NCI-H748 treated with DMSO at 0.1 percent for 48 hours (cell line): ENCODE measurements around the gene DPEP3.

Source experiments
- DNase-seq: peaks from one replicate; lab custom pipeline; 2025; lab: John Stamatoyannopoulos, UW

DPEP3 gene

GRCh38 chr16:67966549-67967182, 13.6 kb downstream of the DPEP3 start:
- no peak for DNase-seq

- DNase-seq, result no peak
Observed at GRCh38 chr16:67965668-67966548, 14.4 kb downstream of the DPEP3 start.

- no peak for DNase-seq
Observed at GRCh38 chr16:67964477-67965131, 15.7 kb downstream of the DPEP3 start.

DNA sequence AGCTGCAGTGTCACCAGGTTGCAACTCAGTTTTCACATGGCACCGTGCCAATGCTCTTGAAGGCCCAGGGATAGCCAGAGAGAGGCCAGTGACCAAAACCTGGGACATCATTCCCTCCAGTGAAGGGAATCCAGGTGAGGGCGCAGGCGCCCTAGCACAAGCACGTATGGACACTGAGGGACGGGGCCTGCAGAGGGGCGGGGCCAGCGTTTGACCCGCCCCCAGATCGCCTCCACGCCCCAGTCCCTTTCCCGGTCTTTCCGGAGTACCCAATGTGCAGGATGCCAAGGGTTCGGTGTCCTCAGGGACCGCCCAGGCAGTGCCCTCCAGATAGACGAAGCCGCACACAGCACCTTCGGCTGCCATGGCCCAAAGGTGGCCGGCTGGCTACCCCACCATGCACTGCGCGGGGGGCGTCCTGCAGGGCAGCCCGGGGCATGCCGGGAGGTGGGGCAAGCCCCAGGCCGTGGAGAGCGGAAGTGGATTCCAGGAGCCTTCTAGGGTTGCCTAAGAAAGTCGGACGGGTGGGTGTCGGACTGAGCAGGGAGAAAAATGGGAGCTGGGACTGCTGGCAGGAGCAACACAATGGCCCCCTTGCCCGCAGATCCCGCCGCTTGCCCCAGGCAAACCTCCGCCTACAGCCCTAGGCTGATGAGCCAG, 16.5 kb downstream of the DPEP3 start:
- DNase-seq, result no peak

GRCh38 chr16:67963292-67963661, 17.0 kb downstream of the DPEP3 start:
- DNase-seq, result no peak

DNA sequence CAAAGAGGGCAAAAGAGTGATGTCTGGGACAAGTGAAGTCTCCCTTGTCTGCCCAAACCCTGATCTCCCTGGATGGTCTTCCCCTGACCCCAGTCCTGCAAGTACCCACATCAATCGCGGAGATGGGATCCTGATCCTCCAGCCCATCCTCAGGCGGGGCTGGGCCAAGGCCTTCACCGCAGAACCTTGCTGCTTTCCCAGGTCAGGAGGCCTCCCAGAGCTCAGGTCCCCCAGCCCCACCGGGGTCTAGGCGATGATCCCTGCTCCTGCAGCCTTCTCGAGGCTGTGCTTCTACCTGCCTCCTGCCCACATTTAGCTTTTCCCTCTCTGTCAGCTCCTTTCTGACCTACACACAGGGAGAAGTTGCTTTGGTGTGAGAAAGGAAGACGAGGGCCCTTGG, 18.2 kb downstream of the DPEP3 start:
- DNase-seq, result no peak

GRCh38 chr16:67961551-67961957, 18.7 kb downstream of the DPEP3 start:
- DNase-seq, result peak; percentile 88

- no peak for DNase-seq
Observed at GRCh38 chr16:67959536-67960329, 20.6 kb downstream of the DPEP3 start.

DNA sequence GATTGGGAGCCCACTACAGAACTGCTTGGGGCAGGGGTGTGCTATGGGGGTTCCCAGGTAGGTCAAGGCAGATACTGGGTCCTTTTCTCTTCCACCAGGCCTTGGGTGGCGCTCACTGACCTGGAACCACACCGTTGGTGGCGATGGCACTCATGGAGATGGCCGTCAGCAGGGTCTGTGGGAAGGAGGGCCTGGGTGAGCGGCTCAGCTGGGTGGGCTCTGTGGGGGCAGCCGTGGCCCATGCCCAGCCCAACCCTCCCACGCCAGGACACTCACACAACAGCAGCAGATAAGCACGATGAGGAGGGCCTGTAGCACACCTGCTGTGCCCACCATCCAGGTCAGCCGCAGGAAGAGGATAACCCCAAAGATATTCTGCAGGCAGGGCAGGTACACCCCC, 22.7 kb downstream of the DPEP3 start:
- no peak for DNase-seq

- no peak for DNase-seq
Observed at GRCh38 chr16:67954421-67955196, 25.7 kb downstream of the DPEP3 start.

- no peak for DNase-seq
Observed at GRCh38 chr16:67953641-67954375, 26.5 kb downstream of the DPEP3 start.

DNA sequence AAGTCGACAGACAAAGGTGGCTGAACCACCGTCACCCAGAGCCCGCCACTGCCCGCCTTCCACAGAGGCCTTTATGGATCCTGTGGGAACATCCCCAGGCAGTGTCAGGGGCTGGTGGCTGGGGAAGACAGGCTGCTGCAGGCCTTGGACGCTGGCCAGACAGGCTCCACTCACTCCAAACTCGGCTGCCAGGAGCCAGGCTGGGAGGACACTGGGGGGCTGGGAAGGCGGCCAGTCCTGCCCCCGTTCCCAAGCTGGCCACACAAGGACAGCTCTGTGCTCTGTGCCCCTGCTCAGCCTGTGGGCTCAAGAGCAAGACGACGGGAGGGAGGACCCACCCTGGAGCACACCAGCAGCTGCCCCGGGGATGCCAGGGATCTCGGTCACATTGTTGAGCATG, 28.8 kb downstream of the DPEP3 start:
- DNase-seq, result no peak

DNA sequence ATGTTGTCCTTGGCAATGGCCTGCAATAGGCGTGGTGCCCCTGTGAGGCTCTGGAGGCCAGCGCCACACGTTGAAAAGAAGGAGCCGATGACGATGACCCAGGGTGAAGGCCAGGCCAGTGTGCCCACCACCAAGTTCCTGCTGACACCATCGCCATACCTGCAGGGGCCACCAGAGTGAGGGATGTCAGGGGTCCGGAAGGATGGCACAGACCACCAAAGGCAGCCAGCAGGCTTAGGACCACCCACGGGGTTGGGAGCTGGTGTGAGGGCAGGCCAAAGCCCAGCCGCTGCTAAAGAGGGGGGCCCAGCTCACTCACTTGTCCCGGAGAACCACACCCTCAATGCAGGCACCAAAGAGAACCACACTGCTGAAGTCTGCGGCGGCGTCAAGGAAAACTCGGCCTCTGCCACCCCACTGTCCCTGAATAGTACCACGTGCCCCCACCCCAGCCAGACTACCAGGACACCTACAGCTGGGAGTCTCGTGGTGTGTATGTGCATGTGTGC, 29.9 kb downstream of the DPEP3 start:
- DNase-seq, result no peak

- no peak for DNase-seq
Observed at GRCh38 chr16:67949645-67950044, 30.7 kb downstream of the DPEP3 start.

DNA sequence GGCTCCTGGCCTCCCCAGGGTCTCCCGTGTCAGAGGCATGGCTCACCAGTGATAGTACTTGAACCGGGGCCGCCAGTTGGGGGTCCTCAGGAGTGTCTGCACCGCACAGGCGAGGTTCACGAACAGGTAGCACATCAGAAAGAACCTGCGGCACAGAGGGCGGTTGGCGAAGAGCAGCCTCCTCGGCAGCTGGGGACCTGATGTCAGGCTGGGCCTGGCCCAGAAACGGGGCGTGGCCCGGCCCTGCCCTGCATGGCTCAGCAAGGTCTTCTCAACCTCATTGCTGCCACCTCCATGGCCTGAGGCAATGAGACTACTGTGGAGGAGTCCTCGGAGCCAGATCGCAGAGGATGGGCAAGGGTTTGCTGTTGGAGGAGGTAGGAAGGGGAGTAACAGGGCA, 32.3 kb downstream of the DPEP3 start:
- DNase-seq, result no peak

GRCh38 chr16:67946966-67947558, 33.2 kb downstream of the DPEP3 start:
- DNase-seq, result no peak

GRCh38 chr16:67946128-67946569, 34.1 kb downstream of the DPEP3 start:
- DNase-seq, result no peak

DNA sequence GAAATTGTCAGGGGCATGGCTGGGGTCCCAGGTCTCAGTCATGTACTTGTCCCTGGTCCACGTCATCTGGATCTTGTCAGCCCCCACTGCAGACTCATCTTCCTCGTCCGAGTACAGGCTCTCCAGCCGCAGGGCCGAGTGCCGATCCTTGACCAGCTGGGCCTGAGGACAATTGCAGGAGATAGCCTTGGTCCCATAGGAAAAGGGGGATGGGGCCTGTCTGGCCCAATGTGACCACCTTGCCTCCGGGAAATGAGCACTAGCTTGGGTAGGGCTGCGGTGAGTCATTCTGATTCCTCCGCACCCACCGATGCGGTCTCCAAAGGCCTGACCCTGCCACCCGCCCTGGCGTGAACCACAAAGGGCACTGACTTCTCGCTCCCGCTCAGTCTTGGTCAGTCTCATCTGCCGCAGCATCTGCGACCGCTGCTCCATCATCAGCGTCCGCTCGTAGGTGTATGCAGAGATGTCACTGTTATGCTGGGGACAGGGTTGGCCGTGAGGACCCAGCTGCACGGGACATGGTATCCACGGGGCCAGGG, 34.8 kb downstream of the DPEP3 start:
- DNase-seq, result no peak

GRCh38 chr16:67944690-67945391, 35.5 kb downstream of the DPEP3 start:
- DNase-seq, result no peak
